HG02870 (cell line): ENCODE results near the gene COTL1.

Source experiments
- ATAC-seq: cut with Tn5 transposase; IDR thresholded peaks from one replicate; pipeline ENCODE4 v1.9.1; 2021; ENCODE audit warnings: mild to moderate bottlenecking, moderate library complexity; ENCODE audit not compliant: unreplicated experiment

COTL1 gene

GRCh38 chr16:84614968-84615813 is 2.7 kb downstream of the COTL1 start:
- no peak for ATAC-seq

GRCh38 chr16:84614623-84614967 is 3.3 kb downstream of the COTL1 start:
- ATAC-seq, result no peak

DNA sequence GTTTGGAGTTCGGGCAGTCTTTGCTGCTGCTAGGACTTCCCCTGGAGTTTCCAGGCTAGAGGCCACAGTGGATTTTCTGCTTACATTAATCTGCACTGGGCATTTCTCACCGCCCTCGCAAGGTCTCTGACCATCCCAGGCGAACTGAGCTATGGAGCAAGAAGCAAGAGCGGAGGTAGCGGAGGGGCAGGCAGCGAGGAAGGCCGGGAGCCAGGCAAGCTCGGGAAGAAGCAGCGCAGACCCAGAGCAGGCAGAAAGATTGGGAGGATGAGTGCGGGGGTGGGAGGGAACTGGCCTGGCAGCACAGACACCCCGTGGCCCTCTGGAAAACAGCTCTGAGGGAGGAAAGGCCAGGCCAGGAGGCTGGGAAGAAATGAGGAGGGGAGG is 3.8 kb downstream of the COTL1 start:
- no peak for ATAC-seq

- no peak for ATAC-seq
Observed at GRCh38 chr16:84613408-84614072, 4.3 kb downstream of the COTL1 start.

GRCh38 chr16:84612686-84613085 is 5.2 kb downstream of the COTL1 start:
- ATAC-seq, result no peak

DNA sequence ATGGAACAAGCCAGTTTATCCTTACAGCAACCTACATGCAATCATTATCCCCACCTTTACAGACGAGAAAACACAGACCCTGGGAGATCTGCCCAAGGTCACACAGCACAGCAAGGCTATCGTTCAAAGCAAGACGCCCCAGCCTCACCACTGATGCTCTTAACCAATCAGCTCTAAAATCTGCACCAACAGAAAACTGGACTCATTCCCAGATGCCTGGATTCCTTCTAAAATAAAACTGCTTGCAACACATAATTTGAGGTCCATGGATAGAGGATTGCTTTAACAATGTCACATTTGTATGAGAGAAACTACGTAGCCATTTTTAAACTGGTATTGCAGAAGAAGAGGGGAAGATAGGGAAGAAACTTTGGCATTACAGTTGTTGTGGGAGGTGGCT is 6.8 kb downstream of the COTL1 start:
- no peak for ATAC-seq

DNA sequence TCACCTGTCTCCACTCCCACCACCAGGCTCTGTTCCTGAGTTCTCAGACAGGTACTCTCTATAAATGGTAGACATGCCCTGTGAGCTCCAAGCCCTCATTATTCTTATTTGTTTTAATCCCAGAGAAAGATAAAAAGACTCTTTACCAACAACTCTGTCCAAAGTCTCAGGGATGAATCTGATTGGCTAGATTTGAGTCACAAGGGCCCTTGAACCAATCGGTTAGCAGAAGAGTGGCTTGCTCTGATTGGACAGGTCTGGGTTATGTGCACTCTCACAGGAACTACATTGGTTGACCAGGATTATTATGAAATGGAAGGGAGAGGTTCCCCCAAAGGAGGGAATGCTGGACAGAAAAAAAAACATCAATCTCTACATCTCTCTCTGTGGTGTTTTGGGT is 7.5 kb downstream of the COTL1 start:
- no peak for ATAC-seq

DNA sequence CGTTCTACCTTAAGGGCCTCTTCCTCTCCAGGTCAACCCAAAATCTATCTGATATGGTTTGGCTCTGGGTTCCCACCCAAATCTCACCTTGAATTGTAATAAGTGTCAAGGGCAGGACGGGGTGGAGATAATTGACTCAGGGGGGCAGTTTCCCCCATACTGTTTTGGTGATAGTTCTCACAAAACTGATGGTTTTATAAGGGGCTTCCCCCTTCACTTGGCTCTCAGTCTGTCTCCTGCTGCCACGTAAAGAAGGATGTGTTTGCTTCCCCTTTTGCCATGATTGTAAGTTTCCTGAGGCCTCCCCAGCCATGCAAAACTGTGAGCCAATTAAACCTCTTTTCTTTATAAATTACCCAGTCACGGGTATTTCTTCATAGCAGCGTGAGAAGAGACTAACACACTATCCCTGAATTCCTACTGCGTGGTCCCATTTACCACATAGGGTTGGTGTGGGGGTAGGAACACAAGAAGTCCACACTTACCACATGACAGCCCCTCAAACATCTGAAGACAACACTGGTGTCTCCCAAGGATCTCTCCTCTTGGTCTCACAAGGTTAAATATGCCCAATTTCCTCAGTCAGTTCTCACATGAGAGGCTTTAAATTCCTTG is 8.2 kb downstream of the COTL1 start:
- ATAC-seq, result no peak

GRCh38 chr16:84608282-84608681 is 9.6 kb downstream of the COTL1 start:
- peak; percentile 10 for ATAC-seq

DNA sequence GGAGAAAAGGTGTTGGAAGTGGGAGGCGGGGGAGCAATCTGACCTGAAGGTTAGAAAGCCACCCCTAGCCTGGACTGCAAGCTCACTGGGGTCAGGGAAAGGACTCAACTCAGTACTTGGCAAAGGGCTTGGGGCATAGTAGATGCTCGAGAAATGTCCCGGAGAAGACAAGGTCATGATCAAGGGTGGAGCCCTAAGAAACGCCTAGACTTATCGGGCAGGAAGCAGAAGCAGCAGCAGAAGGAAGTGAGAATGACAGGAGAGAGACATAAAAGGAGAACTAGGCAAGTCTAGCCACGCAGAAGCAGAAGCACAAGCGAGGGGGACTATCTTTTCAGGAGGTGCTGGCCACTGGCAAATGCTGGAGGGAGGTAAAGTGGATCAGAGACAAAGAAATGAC is 10.2 kb downstream of the COTL1 start:
- ATAC-seq, result peak; percentile 52

DNA sequence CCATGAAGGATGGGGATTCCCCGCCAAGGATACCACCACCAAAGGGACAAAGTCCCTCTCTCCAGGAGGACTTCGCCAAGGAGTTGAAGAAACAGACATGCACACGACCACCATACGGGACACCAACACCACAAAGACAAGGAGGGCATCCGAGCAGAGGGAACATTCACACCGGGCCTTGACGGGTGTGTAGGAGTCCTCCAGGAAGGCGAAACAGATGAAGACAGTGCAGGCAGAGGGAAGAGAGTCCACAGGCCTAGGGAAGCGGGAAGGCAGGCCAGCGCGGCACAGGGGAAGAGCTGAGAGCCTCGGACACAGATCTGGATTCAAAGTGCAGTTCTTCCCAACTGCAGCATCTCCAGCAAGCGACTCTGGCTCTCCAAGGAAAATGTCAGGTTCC is 10.8 kb downstream of the COTL1 start:
- ATAC-seq, result no peak

- no peak for ATAC-seq
Observed at GRCh38 chr16:84606081-84606875, 11.6 kb downstream of the COTL1 start.

- ATAC-seq, result no peak
Observed at GRCh38 chr16:84605339-84605848, 12.5 kb downstream of the COTL1 start.

- ATAC-seq, result no peak
Observed at GRCh38 chr16:84604477-84605013, 13.3 kb downstream of the COTL1 start.

GRCh38 chr16:84603940-84604339 is 13.9 kb downstream of the COTL1 start:
- ATAC-seq, result no peak

- ATAC-seq, result no peak
Observed at GRCh38 chr16:84603140-84603816, 14.6 kb downstream of the COTL1 start.

DNA sequence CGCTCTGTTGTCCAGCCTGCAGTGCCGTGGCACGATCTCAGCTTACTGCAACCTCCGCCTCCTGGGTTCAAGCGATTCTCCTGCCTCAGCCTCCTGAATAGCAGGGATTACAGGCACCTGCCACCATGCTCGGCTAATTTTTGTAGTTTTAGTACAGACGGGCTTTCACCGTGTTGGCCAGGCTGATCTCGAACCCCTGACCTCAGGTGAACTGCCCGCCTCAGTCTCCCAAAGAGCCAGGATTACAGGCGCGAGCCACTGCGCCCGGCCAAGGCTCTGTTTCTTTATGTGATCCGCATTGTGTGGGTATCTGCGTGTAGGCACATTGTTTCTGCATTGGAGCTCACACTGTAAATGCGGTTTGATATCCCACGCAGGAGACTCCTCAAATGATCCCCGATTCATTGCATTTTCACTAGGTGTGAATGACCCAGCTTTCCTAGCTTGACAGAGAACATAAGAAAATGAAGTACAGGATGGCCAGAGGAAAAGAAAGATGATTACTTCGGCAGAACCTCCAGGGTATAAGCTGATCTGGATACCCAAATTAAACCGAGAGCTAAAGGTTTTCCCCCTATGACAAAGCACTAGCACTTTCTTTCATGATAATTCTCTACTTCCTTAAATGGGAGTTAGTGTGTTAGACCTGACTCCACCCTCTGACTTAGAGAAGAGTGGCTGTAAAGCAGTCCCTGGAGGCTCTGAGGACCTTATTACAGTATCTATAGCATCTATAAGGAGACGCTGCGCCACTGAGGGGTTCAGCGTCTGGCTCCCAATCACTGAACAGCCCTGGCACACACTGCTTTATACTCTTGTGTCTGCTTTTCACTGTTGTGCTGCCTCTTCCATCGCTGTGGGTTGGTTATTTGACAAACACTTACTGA is 17.3 kb downstream of the COTL1 start:
- ATAC-seq, result peak; percentile 55

DNA sequence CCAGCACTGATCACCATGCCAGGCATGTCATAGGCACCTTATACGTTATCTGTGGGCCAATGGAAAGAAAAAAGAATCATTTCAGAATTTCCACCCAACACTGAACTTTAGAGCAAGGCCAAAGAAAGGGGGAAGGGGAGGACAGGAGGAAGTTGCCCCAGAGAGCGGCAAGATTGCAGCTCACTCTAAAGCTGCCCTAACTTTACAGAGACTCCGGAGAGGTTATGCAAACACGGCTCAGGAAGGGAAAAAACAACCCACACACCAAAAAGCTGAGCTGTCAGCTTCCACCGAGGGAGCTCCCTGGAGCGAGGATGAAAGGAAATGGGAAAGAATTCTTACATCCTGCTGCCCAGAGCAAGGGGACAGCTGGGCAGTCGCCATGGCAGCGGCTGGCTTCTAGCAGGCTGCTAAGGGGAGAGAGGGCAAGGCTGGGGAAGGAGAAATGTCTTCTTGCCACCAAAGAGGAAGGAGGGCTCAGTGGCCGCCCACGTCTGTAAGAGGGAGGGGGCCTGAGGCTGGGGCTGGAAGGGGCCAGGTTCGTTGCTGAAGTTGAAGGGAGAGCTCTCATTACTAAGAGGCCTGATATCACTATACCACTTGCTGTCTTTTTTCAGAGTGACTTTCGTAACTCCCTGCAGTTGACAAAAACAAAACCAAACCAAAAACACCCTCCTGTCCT is 18.2 kb downstream of the COTL1 start:
- ATAC-seq, result peak; percentile 44

- no peak for ATAC-seq
Observed at GRCh38 chr16:84598360-84598759, 19.5 kb downstream of the COTL1 start.
